ENCODE results near the gene RAD18.

Gene RAD18

GRCh38 chr3:8984526-8984925 lies 21.3 kb upstream of the RAD18 start:
- H3K36me3 ChIP-seq (ENCODE audit: control insufficient read depth, insufficient read depth, low read length), result no peaks in the 10 kb centered on the region
- TF ChIP-seq, protein P1, sequence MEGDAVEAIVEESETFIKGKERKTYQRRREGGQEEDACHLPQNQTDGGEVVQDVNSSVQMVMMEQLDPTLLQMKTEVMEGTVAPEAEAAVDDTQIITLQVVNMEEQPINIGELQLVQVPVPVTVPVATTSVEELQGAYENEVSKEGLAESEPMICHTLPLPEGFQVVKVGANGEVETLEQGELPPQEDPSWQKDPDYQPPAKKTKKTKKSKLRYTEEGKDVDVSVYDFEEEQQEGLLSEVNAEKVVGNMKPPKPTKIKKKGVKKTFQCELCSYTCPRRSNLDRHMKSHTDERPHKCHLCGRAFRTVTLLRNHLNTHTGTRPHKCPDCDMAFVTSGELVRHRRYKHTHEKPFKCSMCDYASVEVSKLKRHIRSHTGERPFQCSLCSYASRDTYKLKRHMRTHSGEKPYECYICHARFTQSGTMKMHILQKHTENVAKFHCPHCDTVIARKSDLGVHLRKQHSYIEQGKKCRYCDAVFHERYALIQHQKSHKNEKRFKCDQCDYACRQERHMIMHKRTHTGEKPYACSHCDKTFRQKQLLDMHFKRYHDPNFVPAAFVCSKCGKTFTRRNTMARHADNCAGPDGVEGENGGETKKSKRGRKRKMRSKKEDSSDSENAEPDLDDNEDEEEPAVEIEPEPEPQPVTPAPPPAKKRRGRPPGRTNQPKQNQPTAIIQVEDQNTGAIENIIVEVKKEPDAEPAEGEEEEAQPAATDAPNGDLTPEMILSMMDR (IDR thresholded peaks at IDR 0.05; ENCODE audit: insufficient read depth, low read length, poor library complexity, severe bottlenecking), result no peak
- H3K4me3 ChIP-seq (replicated peaks; ENCODE audit: low read depth, low read length), result no peak overlapping the region
- DNase-seq (ENCODE audit: extremely low read depth, insufficient read length), result no peak
- no peaks in the 10 kb centered on the region for H3K27me3 ChIP-seq (replicated peaks; ENCODE audit: control insufficient read depth, insufficient read depth, low read length)

GRCh38 chr3:8984081-8984480 lies 20.8 kb upstream of the RAD18 start:
- no peak for DNase-seq (ENCODE audit: extremely low read depth, insufficient read length)
- Histone ChIP-seq H3K4me3 (replicated peaks; ENCODE audit: low read depth, low read length) (no peak overlapping the region), H3K36me3 (ENCODE audit: control insufficient read depth, insufficient read depth, low read length) (no peaks in the 10 kb centered on the region), H3K27me3 (replicated peaks; ENCODE audit: control insufficient read depth, insufficient read depth, low read length) (no peaks in the 10 kb centered on the region)
- TF ChIP-seq, protein P1 (IDR thresholded peaks at IDR 0.05; ENCODE audit: insufficient read depth, low read length, poor library complexity, severe bottlenecking), result no peak

DNA sequence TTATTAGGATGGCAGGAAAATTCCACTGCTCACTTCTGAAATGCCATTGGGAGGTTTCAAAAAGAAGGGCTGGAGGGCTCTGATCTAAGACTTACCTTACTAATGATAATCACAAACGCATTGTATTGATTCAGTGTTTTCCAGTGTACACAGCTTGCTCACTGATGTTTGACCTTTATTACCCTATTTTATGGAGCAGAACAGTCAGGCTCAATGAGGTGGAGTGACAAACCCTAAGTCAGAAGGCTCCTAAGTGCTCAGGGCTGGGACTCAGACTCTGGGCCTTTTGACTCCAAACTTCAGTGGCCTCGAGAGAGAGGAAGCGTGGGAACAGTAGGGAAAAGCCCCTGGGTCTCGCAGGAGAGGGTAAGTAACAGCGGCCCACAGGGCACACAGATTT lies 20.3 kb upstream of the RAD18 start:
- DNase-seq (ENCODE audit: extremely low read depth, insufficient read length), result no peak
- no peaks in the 10 kb centered on the region for H3K27me3 ChIP-seq (replicated peaks; ENCODE audit: control insufficient read depth, insufficient read depth, low read length)
- TF ChIP-seq, protein P1 (IDR thresholded peaks at IDR 0.05; ENCODE audit: insufficient read depth, low read length, poor library complexity, severe bottlenecking), result no peak

GRCh38 chr3:8983026-8983425 lies 19.8 kb upstream of the RAD18 start:
- Histone ChIP-seq H3K36me3 (ENCODE audit: control insufficient read depth, insufficient read depth, low read length) (no peaks in the 10 kb centered on the region), H3K27me3 (replicated peaks; ENCODE audit: control insufficient read depth, insufficient read depth, low read length) (no peaks in the 10 kb centered on the region), H3K4me3 (replicated peaks; ENCODE audit: low read depth, low read length) (no peak overlapping the region)
- DNase-seq (ENCODE audit: extremely low read depth, insufficient read length), result no peak
- TF ChIP-seq, protein P1 (IDR thresholded peaks at IDR 0.05; ENCODE audit: insufficient read depth, low read length, poor library complexity, severe bottlenecking), result no peak

More for the DNA sequence above, 20.3 kb upstream of the RAD18 start:
- no peaks in the 10 kb centered on the region for H3K36me3 ChIP-seq (ENCODE audit: control insufficient read depth, insufficient read depth, low read length)
- H3K4me3 ChIP-seq (replicated peaks; ENCODE audit: low read depth, low read length), result no peak overlapping the region

DNA sequence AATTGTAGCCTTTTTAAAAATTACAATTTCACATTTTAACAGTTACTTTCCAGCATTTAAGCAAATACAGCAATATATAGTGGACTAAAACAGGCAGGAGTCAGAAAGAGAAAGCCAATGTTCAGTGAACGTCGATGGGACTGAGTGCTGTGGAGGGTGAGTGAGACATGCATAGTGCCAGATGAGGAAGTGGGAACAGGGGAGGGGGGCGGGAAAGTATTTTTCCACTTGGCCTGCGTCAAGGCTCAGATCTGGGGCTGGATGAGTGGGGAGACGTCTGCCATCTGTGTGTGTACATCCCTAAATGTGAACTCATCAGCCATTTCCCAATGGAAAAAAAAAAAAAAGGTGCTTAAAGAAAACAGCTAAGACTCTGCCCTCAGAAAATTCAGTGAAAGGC lies 19.2 kb upstream of the RAD18 start:
- no peak overlapping the region for H3K4me3 ChIP-seq (replicated peaks; ENCODE audit: low read depth, low read length)
- H3K36me3 ChIP-seq (ENCODE audit: control insufficient read depth, insufficient read depth, low read length), result no peaks in the 10 kb centered on the region
- DNase-seq (ENCODE audit: extremely low read depth, insufficient read length), result no peak
- TF ChIP-seq, protein P1 (IDR thresholded peaks at IDR 0.05; ENCODE audit: insufficient read depth, low read length, poor library complexity, severe bottlenecking), result no peak
- H3K27me3 ChIP-seq (replicated peaks; ENCODE audit: control insufficient read depth, insufficient read depth, low read length), result no peaks in the 10 kb centered on the region

DNA sequence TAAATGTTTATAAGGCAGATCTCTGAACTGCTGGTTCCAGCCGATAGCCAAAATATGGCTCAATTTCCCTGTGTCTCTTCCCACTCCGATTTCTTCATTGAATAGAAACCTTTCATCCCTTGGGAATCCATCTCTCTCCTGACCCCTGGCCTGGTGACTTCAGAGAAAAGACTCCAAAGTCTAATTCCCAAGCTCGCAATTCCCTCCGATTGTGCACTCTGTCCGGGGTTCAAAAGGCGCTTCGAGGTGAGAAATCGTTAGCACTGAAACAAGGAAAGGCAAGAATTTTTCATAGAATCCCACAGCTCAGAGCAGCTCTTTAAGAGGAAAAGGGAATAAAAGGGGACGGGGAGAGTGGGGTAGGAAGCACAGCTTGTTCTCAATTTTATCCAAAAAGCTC lies 18.4 kb upstream of the RAD18 start:
- no peaks in the 10 kb centered on the region for H3K27me3 ChIP-seq (replicated peaks; ENCODE audit: control insufficient read depth, insufficient read depth, low read length)

More for the DNA sequence above, 18.4 kb upstream of the RAD18 start:
- no peak overlapping the region for H3K4me3 ChIP-seq (replicated peaks; ENCODE audit: low read depth, low read length)
- TF ChIP-seq, protein P1 (IDR thresholded peaks at IDR 0.05; ENCODE audit: insufficient read depth, low read length, poor library complexity, severe bottlenecking), result no peak
- no peak for DNase-seq (ENCODE audit: extremely low read depth, insufficient read length)
- H3K36me3 ChIP-seq (ENCODE audit: control insufficient read depth, insufficient read depth, low read length), result no peaks in the 10 kb centered on the region
